H9 (cell line): Measurements from ENCODE around the gene ADAMTSL5. TPM values are rescaled to one million over a fixed set of nuclear protein-coding genes. Genes with fewer than 3 reads are reported as not detected.

Experiments used
- DNase-seq: peaks from one replicate; pipeline ENCODE4 v3.0.0-alpha.2; 2017
- H2AFZ ChIP-seq: one replicate; pipeline ENCODE4 v1.6.1; 2013; ENCODE audit warnings: mild to moderate bottlenecking, low read length, control low read depth, moderate library complexity
- H2AK5ac ChIP-seq: 2 replicates; pipeline ENCODE4 v1.6.1; 2013; ENCODE audit warnings: low read length, control low read depth, mixed read lengths; ENCODE audit not compliant: insufficient read length
- H2BK120ac ChIP-seq: one replicate; pipeline ENCODE4 v1.6.1; 2013; ENCODE audit warnings: low read depth, mild to moderate bottlenecking, low read length, control low read depth, inconsistent platforms; ENCODE audit not compliant: poor library complexity, severe bottlenecking
- H2BK12ac ChIP-seq: 2 replicates; pipeline ENCODE4 v1.6.1; 2013; ENCODE audit warnings: low read length, control low read depth, mixed read lengths, low read depth; ENCODE audit not compliant: insufficient read length
- H2BK15ac ChIP-seq: 2 replicates; pipeline ENCODE4 v1.6.1; 2013; ENCODE audit warnings: low read depth, low read length, control low read depth
- H2BK20ac ChIP-seq: one replicate; pipeline ENCODE4 v1.6.1; 2013; ENCODE audit warnings: low read depth, mild to moderate bottlenecking, low read length, control low read depth, inconsistent platforms; ENCODE audit not compliant: poor library complexity, severe bottlenecking
- H2BK5ac ChIP-seq: 2 replicates; pipeline ENCODE4 v1.6.1; 2013; ENCODE audit warnings: low read length, control low read depth, mixed read lengths; ENCODE audit not compliant: insufficient read length
- H3K14ac ChIP-seq: 2 replicates; pipeline ENCODE4 v1.6.1; 2013; ENCODE audit warnings: low read length, control low read depth; ENCODE audit not compliant: insufficient read depth
- H3K18ac ChIP-seq: 2 replicates; pipeline ENCODE4 v1.6.1; 2013; ENCODE audit warnings: low read depth, mild to moderate bottlenecking, mixed read lengths, low read length, control low read depth; ENCODE audit not compliant: insufficient read length
- H3K23ac ChIP-seq: 2 replicates; pipeline ENCODE4 v1.6.1; 2013; ENCODE audit warnings: low read length, control low read depth, mixed read lengths, low read depth; ENCODE audit not compliant: insufficient read length
- H3K23me2 ChIP-seq: 2 replicates; pipeline ENCODE4 v1.6.1; 2013; ENCODE audit warnings: low read depth, mild to moderate bottlenecking, mixed read lengths, low read length, control low read depth; ENCODE audit not compliant: insufficient read length, poor library complexity, severe bottlenecking
- H3K27ac ChIP-seq: 2 replicates; pipeline ENCODE4 v1.5.1; 2013; ENCODE audit warnings: low read length, control low read depth, mixed read lengths, low read depth; ENCODE audit not compliant: insufficient read length
- H3K27me3 ChIP-seq: 2 replicates; pipeline ENCODE4 v1.6.1; 2013; ENCODE audit warnings: low read length, control low read depth, inconsistent platforms; ENCODE audit not compliant: insufficient read depth
- H3K4ac ChIP-seq: 2 replicates; pipeline ENCODE4 v1.6.1; 2013; ENCODE audit warnings: low read depth, mild to moderate bottlenecking, control low read depth, inconsistent platforms, low read length, moderate library complexity
- H3K4me1 ChIP-seq: 2 replicates; pipeline ENCODE4 v1.6.1; 2013; ENCODE audit warnings: low read length, control low read depth, inconsistent platforms; ENCODE audit not compliant: insufficient read depth
- H3K4me2 ChIP-seq: 2 replicates; pipeline ENCODE4 v1.6.1; 2013; ENCODE audit warnings: low read length, control low read depth, mixed read lengths; ENCODE audit not compliant: insufficient read length, insufficient read depth
- H3K56ac ChIP-seq: 2 replicates; pipeline ENCODE4 v1.6.1; 2013; ENCODE audit warnings: low read depth, mild to moderate bottlenecking, mixed read lengths, low read length, control low read depth; ENCODE audit not compliant: insufficient read length
- H3K79me1 ChIP-seq: 2 replicates; pipeline ENCODE4 v1.6.1; 2013; ENCODE audit warnings: low read depth, mild to moderate bottlenecking, moderate library complexity, low read length, control low read depth, inconsistent platforms; ENCODE audit not compliant: insufficient read depth, poor library complexity, severe bottlenecking
- H3K79me2 ChIP-seq: 2 replicates; pipeline ENCODE4 v1.6.1; 2013; ENCODE audit warnings: low read length, control low read depth, inconsistent platforms; ENCODE audit not compliant: insufficient read depth
- H3K9ac ChIP-seq: 2 replicates; pipeline ENCODE4 v1.6.1; 2013; ENCODE audit warnings: low read length, control low read depth, mixed read lengths; ENCODE audit not compliant: insufficient read length; ENCODE audit errors: extremely low read depth
- H3K9me3 ChIP-seq: one replicate; pipeline ENCODE4 v1.6.1; 2013; ENCODE audit warnings: low read depth, low read length, inconsistent platforms; ENCODE audit not compliant: control insufficient read depth
- H3T11ph ChIP-seq: one replicate; pipeline ENCODE4 v1.6.1; 2013; ENCODE audit warnings: mild to moderate bottlenecking, low read length, control low read depth, inconsistent platforms
- H4K20me1 ChIP-seq: one replicate; pipeline ENCODE4 v1.6.1; 2013; ENCODE audit not compliant: control insufficient read depth, insufficient read length, insufficient read depth
- H4K5ac ChIP-seq: 2 replicates; pipeline ENCODE4 v1.6.1; 2013; ENCODE audit warnings: low read depth, mild to moderate bottlenecking, mixed read lengths, low read length, control low read depth; ENCODE audit not compliant: insufficient read length
- H4K8ac ChIP-seq: replicated peaks from 2 replicates; pipeline ENCODE4 v1.6.1; 2013; ENCODE audit warnings: low read length, control low read depth, mixed read lengths, low read depth; ENCODE audit not compliant: insufficient read length
- H4K91ac ChIP-seq: 2 replicates; pipeline ENCODE4 v1.6.1; 2013; ENCODE audit warnings: low read depth, mild to moderate bottlenecking, moderate library complexity, mixed read lengths, low read length, control low read depth; ENCODE audit not compliant: insufficient read length
- H3K27ac Mint-ChIP-seq, 3 experiments: 2 replicates in 2 of 3; 3 replicates in 1 of 3; pipeline ENCODE4 v1.8.0; 2020 to 2021; ENCODE audit warnings: mixed read lengths in 3 of 3, mild to moderate bottlenecking in 1 of 3, moderate library complexity in 1 of 3
- H3K27me3 Mint-ChIP-seq: 2 replicates; pipeline ENCODE4 v1.8.0; 2021; ENCODE audit warnings: low read depth, mild to moderate bottlenecking, moderate library complexity, mixed read lengths
- H3K36me3 Mint-ChIP-seq, 3 experiments: 2 replicates in 2 of 3; 3 replicates in 1 of 3; pipeline ENCODE4 v1.8.0; 2020 to 2021; ENCODE audit warnings: low read depth in 3 of 3, mixed read lengths in 3 of 3; ENCODE audit not compliant: insufficient read depth in 1 of 3
- H3K4me1 Mint-ChIP-seq, 2 experiments: 2 replicates each; pipeline ENCODE4 v1.8.0; 2020; ENCODE audit warnings: mixed read lengths in 2 of 2
- H3K4me3 Mint-ChIP-seq, 2 experiments: 2 replicates in 1 of 2; 3 replicates in 1 of 2; pipeline ENCODE4 v1.8.0; 2020 to 2021; ENCODE audit warnings: mild to moderate bottlenecking in 2 of 2, mixed read lengths in 2 of 2, moderate library complexity in 1 of 2
- H3K9me3 Mint-ChIP-seq, 2 experiments: 2 replicates in 1 of 2; 3 replicates in 1 of 2; pipeline ENCODE4 v1.8.0; 2020; ENCODE audit warnings: mild to moderate bottlenecking in 2 of 2, mixed read lengths in 2 of 2, moderate library complexity in 1 of 2
- CTCF ChIP-seq: fragments of 200-600 bp; sonication (generic); conservative IDR thresholded peaks from 3 replicates; pipeline ENCODE4 v1.8.0; 2021; ENCODE audit warnings: antibody characterized with exemption, mild to moderate bottlenecking
- whole genome bisulfite sequencing: extraction: QIAGEN DNeasy Blood & Tissue Kit; methylation state at CpG from one replicate; pipeline ENCODE4 v1.1.7; 2013; ENCODE audit warnings: missing lambda C conversion rate, low lambda C conversion rate, mixed read lengths; ENCODE audit not compliant: insufficient read length; ENCODE audit errors: extremely low coverage; 5-methylcytosine and 5-hydroxymethylcytosine counted together
- total RNA-seq: library from RNA; stranded (reverse); gene quantifications from 2 replicates; pipeline ENCODE4 v1.2.1, GENCODE V29; 2021

ADAMTSL5 gene
- total RNA-seq, 1 experiment from 2014 or later = 1.5 TPM

GRCh38 chr19:1524972-1525325 lies 12.1 kb upstream of the ADAMTSL5 start:
- Histone ChIP-seq H3K4ac (no peak overlapping the region), H3T11ph (no peak overlapping the region), H4K20me1 (peaks cover 3% of the 10 kb centered on the region), H4K91ac (no peak overlapping the region), H3K9ac (no peak overlapping the region), H2BK15ac (no peak overlapping the region), H3K18ac (no peak overlapping the region), H2BK20ac (no peak overlapping the region), H2BK5ac (no peak overlapping the region), H2AFZ (no peak overlapping the region), H3K79me1 (no peaks in the 10 kb centered on the region), H2BK12ac (no peak overlapping the region), H3K27me3 (peaks cover 16% of the 10 kb centered on the region; the same call in 1 of the 2 replicates), H3K23me2 (peaks cover 2% of the 10 kb centered on the region), H2AK5ac (no peak overlapping the region), H3K27ac (no peak overlapping the region), H3K14ac (no peak overlapping the region), H3K4me2 (no peak overlapping the region), H3K56ac (no peak overlapping the region), H2BK120ac (no peak overlapping the region), H4K5ac (no peak overlapping the region), H3K9me3 (no peaks in the 10 kb centered on the region), H4K8ac (no peak overlapping the region), H3K23ac (no peak overlapping the region), H3K4me1 (no peaks in the 10 kb centered on the region), H3K79me2 (no peaks in the 10 kb centered on the region)
- Mint-ChIP-seq H3K36me3 (no peaks in the 10 kb centered on the region), H3K4me3 (peak overlapping the region; percentile 23 to 81; a peak in 4 of 5 replicates), H3K9me3 (peaks cover 0 to 6% of the 10 kb centered on the region in 2 experiments; a peak in 3 of 5 replicates), H3K27me3 (peaks cover 69% of the 10 kb centered on the region), H3K4me1 (peaks cover 6 to 7% of the 10 kb centered on the region in 2 experiments; a peak in 3 of 4 replicates), H3K27ac (no peak overlapping the region)
- whole genome bisulfite sequencing = no CpG with 5 or more reads among the region's 17 CpGs
- DNase-seq = no peak
- no peak for TF ChIP-seq CTCF
